NCI-H524 treated with DMSO at 0.1 percent for 48 hours (cell line): ENCODE data around the gene GPR107.

Experiments
- DNase-seq: peaks from one replicate; lab custom pipeline; 2025; lab: John Stamatoyannopoulos, UW

Gene GPR107

GRCh38 chr9:130110166-130110565 lies 56.5 kb downstream of the GPR107 start:
- DNase-seq, result no peak

- no peak for DNase-seq
Observed at GRCh38 chr9:130110596-130111021, 56.9 kb downstream of the GPR107 start.

- DNase-seq, result no peak
Observed at GRCh38 chr9:130111786-130112537, 58.3 kb downstream of the GPR107 start.

GRCh38 chr9:130112538-130113151 lies 58.9 kb downstream of the GPR107 start:
- DNase-seq, result no peak

- no peak for DNase-seq
Observed at GRCh38 chr9:130114741-130115140, 61.0 kb downstream of the GPR107 start.

- no peak for DNase-seq
Observed at GRCh38 chr9:130116346-130116745, 62.6 kb downstream of the GPR107 start.

- DNase-seq, result no peak
Observed at GRCh38 chr9:130117376-130117775, 63.7 kb downstream of the GPR107 start.

DNA sequence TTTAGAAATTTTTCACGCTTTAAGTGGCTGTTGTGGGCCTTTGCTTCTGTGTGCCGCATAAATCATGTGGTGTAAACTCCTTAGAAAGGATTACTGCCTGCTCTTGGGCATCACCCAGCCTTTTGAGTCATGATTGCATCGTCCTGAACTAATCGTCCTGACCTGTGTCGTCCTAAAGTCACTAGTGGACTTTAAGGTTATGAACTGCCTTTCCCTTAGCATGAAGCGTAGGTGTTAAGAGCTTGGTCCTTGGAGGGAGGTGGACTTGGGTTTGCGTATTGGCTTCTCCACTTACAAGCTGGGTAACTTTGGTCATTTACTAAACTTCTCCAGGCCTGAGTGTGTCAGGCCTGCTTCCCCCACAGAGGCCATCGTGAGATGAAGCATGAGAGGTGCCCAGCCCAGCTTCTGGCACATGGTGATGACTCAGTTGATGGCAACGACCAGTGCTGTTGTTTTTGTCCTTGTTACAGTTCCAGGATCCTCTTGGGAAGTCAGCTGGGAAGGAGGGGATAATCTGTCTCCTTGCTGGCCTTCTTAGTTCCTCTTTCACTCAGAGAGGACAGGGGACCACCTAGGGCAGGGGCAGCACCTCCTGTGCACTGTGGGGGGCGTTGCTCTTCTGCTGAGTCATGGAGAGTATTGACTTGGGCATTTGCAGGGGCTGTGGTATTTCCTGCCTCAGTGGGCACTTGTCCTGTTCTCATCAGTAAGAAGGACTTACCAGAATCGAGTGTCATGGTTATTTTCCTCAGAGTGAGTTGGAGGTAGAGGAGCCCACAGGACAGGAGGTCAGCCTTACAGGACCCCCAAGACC lies 64.3 kb downstream of the GPR107 start:
- DNase-seq, result peak; percentile 55

DNA sequence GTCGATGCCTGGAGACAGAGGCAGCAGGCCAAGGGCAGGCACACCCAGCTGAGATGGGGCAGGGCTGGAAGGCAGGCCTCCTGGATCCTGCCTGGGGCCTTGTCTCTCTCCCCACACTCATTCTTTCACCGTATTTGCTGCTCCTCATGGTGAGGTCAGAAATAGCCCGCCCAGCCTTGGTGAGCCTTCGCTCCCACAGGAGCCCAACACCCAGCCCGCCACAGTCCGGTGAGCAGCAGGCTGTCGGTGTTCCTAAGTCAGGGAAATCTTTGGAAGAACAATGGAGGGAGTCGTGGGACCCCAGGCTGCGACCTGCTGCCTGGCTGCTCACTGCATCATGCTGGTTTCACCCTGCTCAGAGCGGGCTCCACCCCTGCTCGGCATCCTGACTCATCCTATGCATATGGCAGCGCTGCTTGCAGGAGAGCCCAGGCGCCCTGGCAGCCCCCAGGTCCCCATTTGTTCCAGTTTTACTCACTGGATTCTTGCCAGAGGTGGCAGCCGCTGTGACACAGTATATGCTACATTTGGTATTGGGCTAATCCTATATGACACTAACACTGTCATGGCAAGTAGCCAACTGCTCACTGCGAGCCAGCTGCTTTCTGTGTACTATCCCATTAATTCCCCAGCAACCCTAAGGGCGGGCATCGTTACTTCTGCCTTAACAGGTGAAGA lies 65.3 kb downstream of the GPR107 start:
- peak; percentile 99 for DNase-seq

DNA sequence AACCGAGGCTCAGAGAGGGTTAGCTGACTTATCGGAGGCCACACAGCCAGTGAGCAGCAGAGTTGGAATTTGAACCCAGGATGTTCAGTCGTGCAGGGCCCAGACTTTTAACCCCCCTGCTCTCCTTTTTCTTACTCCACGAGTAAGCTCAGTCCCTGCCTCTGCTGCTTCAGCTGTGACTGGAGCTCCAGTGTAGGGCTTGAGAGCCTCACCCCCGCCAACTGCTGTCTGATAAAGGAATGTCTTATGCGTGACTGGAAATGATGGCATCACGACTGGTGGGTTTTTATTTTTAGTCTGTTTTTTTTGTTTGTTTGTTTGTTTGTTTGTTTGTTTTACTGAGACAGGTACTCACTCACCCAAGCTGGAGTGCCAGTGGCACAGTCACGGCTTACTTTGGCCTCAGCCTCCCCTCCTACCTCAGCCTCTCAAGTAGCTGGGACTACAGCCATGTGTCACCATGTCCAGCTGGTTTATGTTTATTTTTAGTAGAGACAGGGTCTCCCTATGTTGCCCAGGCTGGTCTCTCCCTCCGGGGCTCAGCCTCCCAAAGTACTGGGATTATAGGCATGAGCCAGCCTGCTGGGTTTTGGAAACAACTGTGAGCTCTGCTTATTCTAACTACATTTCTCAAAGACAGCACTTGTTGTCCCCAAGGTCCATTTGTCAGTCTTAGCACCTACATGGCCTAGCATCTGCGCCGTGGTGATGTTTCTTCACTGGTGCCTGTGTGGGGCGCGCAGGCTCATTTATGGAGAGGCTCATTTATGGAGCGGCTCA lies 66.0 kb downstream of the GPR107 start:
- no peak for DNase-seq

DNA sequence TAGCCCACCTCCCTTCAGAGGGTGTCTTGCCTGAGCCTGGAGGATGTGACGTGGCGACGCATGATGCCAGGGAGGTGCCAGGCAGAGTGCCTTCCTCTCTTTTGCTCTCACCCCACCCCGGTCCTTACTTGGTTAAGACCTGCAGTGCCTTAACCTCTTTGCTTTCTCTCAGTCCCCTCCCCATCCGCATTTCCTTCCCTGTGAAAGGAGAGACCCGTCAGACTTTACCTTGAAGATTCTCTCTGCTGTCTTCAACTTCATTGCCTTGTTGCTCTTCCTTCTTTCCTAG lies 66.5 kb downstream of the GPR107 start:
- no peak for DNase-seq

GRCh38 chr9:130120832-130121231 lies 67.1 kb downstream of the GPR107 start:
- DNase-seq, result no peak

GRCh38 chr9:130122456-130122855 lies 68.8 kb downstream of the GPR107 start:
- DNase-seq, result no peak

- no peak for DNase-seq
Observed at GRCh38 chr9:130124085-130124860, 70.6 kb downstream of the GPR107 start.

DNA sequence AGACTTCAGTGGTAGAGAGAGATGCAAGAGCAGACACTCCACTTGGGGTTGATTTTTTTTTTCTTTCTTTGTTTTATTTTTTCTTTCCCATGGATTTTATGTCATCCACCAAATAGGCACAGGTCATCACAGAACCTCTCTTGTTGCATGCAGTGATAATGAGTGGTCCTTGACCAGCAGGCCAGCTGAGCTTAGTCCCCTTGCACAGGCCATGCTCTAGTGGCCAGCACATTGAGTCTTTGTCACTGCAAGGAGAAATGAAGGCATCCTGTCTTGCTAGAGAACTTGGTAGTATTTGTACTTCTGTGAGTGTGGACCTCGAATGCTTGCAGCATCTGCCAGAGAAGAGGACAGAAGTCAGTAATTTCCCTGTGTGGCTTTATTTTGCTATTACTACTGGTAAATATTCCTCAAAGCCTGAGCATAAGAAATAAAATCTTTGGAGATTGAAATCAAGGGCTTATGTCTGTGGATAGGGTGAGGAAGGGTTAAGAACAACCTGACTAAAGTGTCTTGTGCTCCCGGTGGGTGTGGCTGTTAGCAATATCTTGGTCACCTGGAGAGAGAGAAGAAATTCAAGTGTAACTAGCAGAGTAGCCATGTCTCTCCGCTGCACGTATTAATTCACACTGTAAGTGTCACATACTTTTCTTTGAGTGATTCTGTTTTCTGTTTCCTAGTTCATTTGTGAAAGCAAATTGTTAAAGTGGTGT lies 73.2 kb downstream of the GPR107 start:
- DNase-seq, result no peak

DNA sequence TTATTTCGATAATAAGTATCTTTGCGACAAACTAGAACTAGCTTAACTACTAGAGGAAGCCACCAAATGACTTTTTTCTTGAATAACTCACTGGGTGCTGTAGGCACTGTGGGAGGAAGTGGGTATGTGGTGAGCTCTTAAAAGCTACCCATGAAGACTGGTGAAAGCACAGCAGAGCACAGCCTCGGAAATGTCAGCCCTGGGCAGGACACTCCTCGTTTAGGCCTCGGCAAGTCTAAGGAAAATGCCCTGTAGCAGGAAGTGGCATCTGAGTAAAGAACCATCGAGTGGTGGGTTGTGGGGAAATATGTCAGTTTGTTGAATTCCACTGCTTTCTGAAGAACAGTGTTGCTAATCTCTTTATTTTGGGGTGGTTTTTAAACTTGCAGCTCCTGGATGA lies 74.5 kb downstream of the GPR107 start:
- DNase-seq, result no peak

DNA sequence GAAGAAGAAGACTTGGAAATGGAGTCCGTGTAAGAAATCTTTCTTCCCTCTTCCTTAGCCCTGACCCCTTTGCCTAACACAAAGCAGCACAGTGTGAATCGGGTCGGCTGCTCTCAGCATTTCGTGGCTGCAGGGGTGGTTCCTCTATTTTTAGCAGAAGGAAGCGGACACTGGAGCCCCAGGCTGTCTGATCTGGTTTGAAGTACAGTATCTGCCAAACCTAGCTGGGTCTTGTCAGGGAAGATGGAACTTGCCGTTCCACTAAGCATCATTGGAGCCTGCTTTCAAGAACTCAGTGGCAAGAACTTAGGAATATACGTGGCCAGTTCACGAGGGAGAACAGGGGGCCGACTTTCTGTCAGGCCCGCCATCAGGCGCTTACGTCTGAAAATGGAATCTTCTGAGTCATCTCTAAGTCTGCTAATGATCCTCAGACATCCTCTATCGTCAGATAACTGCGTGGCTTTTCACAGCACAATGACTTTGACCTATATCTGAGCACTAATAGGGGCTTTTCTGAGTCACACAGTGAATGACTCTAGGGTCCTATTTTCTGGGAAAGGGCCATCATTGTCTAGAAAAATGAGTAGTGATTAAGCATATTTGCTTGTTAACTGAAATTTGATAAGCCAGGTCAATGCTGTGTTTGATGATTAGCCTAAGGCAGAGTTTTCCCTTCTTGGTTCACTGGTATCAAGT lies 75.2 kb downstream of the GPR107 start:
- no peak for DNase-seq

DNA sequence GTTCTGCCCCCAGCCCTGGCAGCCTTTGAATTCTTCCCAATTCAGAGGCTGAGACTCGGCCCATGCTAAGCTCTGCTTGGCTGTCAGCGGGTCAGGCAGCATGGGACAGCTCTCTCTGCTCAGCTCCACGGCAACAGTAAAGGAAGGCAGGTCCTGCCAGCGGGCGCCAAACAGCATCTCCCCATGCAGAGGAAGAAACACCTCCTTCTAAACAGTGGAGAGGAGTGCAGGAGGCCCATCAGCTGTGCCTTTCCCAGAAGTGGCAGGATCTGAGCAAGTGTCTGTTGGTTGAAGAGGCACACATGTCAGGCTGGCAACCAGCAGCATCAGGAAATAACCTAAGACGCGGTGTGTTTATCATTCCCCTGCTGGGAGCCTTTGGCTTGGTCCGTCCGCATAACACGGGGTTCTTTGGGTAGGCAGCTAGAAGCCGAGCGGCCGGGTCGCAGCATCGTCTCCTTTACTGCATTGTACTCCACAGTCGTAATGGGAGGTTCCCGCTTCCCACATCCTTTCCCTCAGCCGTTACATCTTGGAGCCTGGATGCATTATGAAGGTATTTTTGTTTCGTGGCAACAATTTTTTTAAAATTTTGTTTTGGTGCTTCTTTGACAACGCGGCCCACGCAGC lies 75.8 kb downstream of the GPR107 start:
- no peak for DNase-seq

DNA sequence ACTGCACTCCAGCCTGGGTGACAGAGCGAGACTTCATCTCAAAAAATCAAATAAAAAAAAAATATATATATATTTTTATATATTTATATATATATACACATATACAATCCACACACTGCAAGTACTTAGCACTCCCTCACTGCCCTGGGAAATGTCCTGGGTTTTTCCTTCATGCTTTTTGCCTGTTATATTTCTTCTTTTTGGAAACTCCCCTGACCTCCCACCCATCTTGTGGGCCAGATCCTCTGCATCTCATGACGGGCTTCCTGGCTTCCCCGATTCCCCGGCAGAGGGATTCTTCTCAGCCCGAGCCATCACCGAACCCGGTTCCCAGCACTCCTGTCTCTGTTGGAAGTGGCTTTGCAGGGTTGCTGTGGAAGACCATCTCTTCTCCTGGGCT lies 79.0 kb downstream of the GPR107 start:
- DNase-seq, result no peak
